GM21737 (cell line): Measurements from ENCODE around the gene SLC16A8.
"Not testable (repeated sequence)": the region's sequence is repeated elsewhere in the genome, so short reads cannot be mapped to it uniquely, and the experiment has no call there.

Experiments
- ATAC-seq: cut with Tn5 transposase; IDR thresholded peaks from one replicate; pipeline ENCODE4 v1.9.1; 2021; ENCODE audit warnings: mild to moderate bottlenecking, moderate library complexity; ENCODE audit not compliant: unreplicated experiment

SLC16A8 gene, protein sequence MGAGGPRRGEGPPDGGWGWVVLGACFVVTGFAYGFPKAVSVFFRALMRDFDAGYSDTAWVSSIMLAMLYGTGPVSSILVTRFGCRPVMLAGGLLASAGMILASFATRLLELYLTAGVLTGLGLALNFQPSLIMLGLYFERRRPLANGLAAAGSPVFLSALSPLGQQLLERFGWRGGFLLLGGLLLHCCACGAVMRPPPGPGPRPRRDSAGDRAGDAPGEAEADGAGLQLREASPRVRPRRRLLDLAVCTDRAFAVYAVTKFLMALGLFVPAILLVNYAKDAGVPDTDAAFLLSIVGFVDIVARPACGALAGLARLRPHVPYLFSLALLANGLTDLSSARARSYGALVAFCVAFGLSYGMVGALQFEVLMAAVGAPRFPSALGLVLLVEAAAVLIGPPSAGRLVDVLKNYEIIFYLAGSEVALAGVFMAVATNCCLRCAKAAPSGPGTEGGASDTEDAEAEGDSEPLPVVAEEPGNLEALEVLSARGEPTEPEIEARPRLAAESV

GRCh38 chr22:38083931-38084631, at the start of gene SLC16A8:
SLC16A8 (minus strand) TSS chr22:38084184; CDS start chr22:38082873, 1,311 bp downstream.
- no peak for ATAC-seq

GRCh38 chr22:38133331-38133730, 49.3 kb upstream of the SLC16A8 start:
- ATAC-seq = no peak

DNA sequence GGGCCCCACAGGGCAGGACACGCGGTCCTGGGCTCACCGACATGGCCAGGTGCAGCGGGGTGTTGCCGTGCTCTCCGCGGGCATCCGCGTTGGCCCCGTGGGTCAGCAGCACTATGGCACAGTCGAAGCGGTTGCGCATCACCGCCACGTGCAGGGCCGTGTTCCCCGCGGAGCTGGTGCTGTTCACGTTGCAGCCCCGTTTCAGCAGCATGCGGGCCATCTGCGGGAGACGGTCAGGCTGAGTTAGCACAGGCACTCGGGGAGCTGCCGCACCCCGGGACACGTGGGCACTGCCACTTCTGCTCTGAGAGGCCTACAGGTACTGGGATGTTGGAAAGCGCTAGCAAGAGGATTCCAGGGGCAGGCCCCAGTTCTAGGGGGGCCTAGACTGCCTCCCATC, 48.8 kb upstream of the SLC16A8 start:
- no peak for ATAC-seq

DNA sequence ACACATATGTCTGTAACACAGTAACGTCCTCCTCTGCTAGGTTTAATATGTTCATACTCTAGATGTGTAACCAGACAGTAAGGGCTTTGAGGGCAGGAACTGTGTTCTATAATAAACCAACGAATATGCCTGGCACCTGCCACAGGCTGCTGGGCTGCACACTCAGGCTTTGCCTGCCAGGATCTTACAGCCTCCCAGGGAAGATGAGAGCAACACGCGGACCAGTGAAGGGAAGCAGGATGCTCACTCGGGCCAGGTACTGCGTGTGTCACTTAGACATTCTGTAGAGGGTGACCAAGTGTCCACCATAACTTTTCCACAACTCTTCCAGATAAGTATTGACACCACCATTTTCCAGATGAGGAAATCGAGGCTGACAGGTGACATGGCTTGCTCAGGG, 48.2 kb upstream of the SLC16A8 start:
- ATAC-seq = no peak

DNA sequence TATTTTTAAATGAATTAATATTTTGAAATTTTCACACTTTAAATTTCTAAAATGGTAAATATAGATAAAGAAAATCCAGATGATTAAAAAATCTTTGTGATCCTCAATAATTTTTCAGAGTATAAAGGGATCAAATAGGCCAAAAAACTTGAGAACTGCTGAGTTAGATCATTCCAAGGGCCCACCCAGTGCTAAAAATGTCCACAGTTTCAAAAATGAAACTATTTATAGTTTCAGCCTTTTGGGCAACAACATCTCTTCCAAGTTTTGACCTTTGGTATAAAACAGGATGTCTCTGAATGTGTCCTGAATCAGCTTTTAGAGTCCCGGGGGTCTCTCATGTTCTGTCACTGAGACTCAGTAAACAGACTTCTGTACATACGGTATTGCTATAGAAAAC, 47.4 kb upstream of the SLC16A8 start:
- ATAC-seq = no peak

DNA sequence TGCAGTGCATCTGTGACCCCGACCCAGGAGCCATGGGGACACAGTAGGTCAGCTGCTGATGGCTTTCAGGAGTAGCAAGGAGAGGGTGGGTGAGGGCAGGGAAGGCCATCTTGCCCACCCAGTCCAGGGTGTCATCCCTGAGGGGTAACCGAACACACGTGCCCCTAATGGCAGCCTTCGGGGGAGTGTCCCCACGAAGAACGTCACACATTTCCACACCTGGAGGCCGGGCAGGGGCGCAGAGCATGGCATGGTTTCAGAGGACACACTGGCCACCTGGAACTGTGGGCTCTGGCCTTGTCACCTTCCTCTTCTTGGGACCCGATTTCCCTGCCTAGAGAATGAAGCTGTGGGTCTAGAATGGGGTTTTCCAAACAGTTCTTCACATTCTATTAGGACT, 45.9 kb upstream of the SLC16A8 start:
- no peak for ATAC-seq

GRCh38 chr22:38129021-38129420, 45.0 kb upstream of the SLC16A8 start:
- ATAC-seq = no peak

DNA sequence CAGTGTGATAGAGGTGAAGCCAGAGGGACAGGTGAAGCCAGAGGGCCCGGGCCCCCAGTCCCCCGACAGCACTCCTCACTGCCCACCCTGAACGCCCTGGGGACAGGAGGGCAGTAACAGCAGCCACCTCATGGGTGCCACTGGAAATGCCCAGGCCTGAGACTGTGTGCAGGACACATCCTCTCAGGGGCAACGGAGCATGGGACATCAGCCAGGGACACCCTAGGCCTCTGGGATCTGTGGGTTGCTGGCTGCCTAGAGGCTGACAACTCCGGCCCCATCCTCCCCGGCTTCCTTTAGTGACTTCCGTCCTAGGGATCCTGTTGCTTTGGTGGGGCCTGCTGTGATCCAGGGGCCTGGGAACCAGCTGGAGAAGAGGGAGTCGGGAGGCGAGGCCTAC, 43.9 kb upstream of the SLC16A8 start:
- no peak for ATAC-seq

DNA sequence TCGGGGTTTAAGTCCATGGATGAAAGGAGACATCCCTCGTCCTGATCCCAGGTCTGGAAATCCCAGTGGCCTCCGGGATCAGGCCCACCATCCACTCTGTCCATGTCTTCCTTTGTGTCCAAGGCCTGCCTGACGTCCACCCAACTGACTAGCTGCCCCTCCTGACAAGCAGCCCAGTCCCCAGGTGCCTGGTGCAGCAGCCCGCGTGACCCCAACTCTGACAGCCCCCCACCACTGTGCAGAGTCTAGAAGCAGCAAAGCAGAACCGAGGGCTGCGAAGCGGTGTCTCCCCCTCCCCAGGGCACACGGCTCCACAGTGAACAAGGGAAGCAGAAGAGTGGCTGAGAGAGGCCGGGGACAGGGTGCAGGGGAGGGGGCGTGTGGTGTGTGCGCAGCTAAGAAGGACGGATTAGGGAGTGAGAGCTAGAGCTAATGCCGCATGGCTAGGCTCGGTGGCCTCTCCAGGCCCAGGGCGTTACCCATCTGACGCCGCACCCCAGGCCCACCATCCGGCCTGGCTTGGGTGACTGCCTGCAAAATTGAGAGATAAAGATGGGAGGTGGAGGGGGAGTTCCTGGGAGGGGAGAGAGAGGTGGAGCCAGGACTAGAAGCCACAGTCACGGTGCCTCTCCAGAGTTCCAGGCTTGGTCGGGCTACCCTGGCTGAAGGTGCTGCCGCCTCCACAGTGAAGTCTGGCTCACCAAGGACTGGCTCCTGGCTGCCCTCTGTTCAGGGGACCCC, 43.1 kb upstream of the SLC16A8 start:
- ATAC-seq = no peak

- ATAC-seq = no peak
Measured at GRCh38 chr22:38125751-38126201, 41.8 kb upstream of the SLC16A8 start.

DNA sequence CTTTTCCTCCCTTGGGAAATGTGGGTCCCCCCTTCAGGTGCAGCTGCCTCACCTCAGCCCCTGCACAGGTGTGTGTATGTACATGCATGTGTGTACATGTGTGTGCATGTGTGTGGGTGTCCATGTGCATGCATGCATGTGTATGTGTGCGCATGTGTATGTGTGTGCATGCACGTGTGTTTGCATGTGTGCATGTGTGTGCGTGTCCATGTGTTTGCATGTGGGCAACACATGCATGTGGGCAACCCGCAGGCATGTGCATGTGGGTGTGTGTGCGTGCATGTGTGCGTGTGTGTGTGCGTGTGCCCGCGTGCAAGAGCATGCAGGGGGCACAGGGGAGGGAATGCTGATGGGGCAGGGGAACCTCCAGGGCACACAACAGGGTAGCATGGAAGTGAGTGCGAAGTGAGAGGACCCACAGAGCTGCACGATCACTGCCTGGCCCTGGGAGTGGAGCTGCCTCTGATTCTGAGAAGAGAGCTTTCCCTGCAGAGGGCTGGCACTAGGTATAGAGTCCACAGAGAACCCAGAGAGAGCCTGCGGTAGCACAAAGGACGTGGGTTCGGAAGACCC, 41.1 kb upstream of the SLC16A8 start:
- no peak for ATAC-seq

- ATAC-seq = no peak
Measured at GRCh38 chr22:38124236-38124974, 40.4 kb upstream of the SLC16A8 start.

DNA sequence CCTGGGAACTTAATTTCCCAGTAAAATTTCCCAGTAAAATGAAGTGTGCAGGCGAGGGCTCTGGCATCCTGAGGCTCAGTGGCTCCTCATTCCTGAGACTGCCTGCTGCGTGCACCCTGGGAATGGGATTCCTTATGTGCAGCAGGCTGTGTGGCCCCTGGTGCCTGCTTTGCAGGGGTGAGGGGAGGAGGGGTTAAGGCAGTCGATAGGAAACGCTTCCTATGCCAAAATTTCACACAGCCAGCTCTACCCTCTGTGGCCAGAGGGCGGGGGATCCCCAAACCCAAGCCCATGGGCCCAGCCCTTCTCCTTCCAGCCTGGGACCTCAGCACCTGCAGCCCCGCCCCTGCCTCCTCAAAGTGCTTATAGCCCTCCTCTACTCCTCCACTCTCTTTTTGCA, 38.6 kb upstream of the SLC16A8 start:
- ATAC-seq = no peak

DNA sequence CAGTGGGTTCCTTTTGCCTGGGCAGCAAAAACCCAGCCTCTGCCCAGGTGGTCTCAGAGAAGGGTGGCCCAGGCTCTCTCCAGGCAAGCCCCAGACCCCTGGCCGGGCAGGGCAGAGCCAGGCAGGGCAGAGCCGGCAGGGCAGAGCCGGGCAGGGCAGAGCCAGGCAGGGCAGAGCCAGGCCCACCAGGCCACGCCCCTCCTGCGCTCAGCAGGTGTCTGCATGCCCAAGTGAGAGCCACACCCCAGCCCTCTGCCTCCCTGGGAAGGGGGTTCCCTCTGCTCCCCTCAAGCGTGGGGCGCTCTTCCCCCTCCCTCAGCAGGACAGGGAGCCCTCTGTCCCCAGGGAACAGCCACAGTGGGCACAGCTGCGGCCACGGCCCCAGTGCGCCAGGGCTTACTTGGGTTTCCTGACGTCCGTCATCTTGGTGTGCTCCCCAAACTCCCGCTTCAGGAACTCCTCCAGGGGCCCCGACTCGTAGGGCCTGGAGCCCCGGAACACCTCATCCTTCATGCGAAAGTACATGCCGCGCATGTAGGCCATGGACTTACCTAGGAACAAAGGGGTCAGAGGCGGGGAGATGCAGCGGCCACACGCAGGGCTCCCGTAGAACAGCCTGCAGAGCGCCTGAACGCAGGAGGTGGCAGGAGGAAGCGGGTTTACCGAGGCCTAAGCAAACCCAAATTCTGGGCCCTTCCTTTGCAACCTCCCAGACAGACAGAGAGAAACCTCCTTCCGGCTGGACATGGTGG, 36.6 kb upstream of the SLC16A8 start:
- no peak for ATAC-seq

GRCh38 chr22:38118747-38119146, 34.8 kb upstream of the SLC16A8 start:
- ATAC-seq = not testable (repeated sequence)

- ATAC-seq = no peak
Measured at GRCh38 chr22:38118182-38118581, 34.2 kb upstream of the SLC16A8 start.

- ATAC-seq = not testable (repeated sequence)
Measured at GRCh38 chr22:38117556-38117955, 33.6 kb upstream of the SLC16A8 start.

DNA sequence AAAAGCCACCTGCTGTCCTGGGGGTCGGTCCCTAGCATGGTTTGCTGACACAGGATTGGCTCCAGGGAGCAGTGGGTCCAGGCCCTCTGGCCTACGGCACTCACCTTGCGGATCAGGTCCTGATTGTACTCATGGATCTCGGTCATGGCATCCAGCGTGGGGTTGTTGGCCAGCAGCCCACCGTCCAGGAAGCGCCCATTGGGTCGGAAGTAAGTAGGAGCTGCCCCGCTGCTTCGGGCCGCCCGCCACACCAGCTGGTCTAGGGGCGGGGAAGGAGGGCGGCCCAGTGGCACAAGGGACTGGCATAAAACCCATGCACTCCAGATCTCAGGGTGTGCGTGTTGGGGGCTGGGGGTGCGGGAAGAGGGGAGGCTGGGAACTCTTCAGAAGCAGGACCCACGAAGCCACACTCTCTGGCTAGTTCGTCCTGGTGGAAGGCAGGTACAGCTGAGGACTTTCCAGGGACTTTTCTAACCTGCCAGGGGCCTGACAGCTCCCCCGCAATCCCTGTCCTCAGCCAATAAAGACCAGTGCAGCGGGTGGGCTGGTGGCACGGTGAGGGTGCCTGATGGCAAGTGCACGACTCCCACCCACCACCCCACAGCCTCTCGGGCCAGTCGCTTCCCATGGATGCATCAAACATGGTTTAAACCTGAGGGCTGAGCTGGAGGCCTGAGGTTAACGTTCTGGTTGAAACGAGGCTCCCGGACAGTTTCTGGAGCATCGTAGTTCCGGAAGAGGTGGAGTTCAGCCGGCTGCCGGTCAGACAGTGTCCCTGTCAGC, 31.6 kb upstream of the SLC16A8 start:
- no peak for ATAC-seq
